Activated naive CD4-positive, alpha-beta T cell (primary cell): ENCODE results near the gene DHX32.
"Not testable (repeated sequence)": the region's sequence is repeated elsewhere in the genome, so short reads cannot be mapped to it uniquely, and the experiment has no call there.

Experiments
- DNase-seq, 4 experiments: peaks; one replicate each; lab custom pipeline; 2025; lab: John Stamatoyannopoulos, UW

The DHX32 gene

GRCh38 chr10:125895130-125896087, 14.3 kb upstream of the DHX32 start:
- DNase-seq: peak in 3 of 4 experiments; percentile 12 to 24 (median 14)

- DNase-seq: not testable (repeated sequence)
Measured at GRCh38 chr10:125894176-125894575, 13.1 kb upstream of the DHX32 start.

DNA sequence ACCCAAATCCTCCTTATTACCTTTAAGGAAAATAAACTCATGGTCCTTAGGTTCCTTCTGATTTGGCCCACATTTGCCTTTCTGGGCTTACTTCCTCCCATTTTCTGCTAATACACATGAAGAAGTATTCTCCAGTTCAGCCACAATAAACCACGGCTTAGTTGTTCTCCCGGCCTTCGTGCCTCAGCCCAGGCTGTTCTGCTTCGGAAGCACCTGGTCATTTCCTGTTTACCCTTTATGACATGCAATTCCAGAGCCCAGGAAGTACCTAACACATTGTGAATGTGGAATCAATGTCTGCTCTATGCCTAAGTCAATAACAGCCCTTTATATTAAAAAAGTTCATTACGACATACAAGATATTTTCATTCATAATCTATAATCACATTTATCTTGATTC, 11.3 kb upstream of the DHX32 start:
- DNase-seq: not testable (repeated sequence)

DNA sequence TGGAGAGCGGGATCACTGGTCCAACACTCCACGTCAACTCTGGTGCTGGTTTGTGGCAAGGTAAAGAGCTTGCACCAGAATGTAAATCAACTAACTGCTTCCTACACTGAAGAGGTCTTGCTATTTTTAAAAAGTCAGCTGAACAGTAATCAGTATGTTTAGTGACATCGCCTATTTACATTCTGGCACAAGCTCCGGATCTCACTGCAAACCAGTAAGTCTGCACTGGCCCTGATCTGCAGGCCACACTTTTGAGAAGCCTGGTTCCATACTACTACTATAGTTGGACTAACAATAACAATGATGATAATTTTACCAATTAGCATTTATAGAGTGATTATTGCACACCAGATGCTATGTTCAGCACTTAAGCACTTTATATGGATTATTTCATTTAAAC, 8.3 kb upstream of the DHX32 start:
- DNase-seq: not testable (repeated sequence)

GRCh38 chr10:125886914-125887512, 5.9 kb upstream of the DHX32 start:
- DNase-seq: no peak

DNA sequence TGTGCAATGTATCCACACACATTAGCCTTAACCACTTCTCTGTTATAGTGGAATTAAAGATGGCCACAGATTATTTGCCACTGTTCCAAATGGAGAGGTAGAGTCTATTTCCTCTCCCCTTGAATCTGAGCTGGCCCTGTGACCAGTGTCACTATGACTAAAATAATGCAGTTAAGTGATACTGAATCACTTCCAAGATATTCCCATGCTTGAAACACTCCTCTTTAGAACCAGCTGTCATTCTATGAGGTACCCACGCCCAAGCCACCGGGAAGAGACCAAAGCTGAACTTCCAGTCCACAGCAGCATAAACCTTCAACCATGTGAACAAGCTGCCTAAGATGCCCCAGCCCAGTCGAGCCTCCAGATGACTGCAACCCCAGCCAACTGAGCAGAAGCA, 2.1 kb upstream of the DHX32 start:
- DNase-seq: no peak

DNA sequence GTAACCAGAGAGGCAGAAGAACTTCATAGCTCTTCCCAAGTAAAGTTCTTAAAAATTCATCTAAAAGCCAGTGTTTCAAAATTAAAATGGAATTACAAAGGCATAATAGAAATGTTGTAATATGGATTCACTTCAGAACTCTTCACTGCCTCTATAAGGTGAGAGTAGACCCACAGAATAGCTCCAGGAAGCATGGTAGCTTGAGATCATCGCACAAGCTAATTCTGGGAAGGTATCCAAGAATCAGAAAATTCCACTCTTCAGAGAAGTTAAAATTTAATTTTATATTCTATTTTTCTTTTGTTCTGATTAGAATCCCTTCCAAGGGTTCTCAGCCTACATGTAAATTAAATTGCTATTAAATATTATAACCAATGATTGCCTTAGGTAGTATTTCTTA, 1.5 kb upstream of the DHX32 start:
- DNase-seq: no peak

GRCh38 chr10:125880719-125881118, 373 bp downstream of the DHX32 start:
- DNase-seq: no peak

- DNase-seq: no peak
Measured at GRCh38 chr10:125878957-125879835, 1.9 kb downstream of the DHX32 start.

GRCh38 chr10:125871338-125871737, 9.8 kb downstream of the DHX32 start:
- DNase-seq: no peak

DNA sequence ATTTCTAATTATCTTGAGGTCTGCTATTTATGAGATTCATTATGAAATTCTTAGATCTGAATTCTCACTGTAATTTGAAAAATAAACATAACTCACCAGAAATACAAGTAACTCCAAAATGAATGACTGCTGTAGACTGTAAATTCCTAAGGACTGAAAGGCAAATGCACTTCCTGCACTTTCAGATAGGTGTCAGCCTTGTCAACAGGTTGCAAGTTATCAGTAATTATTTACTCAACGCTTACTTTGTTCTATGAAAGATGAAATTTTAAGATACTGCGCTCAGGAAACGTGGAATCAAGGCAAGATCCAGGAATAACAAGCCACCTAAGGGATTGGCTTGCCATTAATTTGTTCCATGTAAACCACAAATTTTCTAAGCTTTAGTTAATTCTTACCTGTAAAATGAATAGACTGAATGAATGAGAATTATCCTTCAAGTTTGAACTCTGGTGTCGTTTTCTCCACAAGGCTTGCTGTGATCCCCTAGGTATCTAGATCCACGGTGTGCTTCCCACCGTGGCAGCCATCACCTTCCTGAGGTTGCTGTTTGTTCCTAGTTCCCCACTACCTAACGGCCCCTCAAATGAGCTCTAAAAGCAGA, 12.6 kb downstream of the DHX32 start:
- no peak for DNase-seq

GRCh38 chr10:125866421-125867029, 14.6 kb downstream of the DHX32 start:
- no peak for DNase-seq

DNA sequence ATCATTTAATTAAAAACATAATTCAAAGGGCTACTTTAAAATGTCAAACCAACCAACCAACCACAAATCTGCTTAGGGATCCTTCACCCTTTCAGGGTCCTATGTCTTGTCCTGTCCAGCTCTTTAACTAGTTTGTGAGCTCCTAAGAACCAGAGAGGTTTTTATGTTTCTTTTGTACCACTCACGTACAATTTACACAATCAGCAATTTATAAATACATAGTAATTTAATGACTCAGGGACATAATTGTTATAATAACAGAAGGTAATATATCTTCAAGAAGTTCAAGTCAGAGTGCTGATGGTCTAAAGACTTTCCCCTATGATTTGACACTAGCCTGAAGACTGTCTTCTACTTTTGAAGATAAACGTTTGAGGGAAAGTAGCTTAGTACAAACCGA, 16.0 kb downstream of the DHX32 start:
- no peak for DNase-seq

GRCh38 chr10:125859128-125859817, 21.8 kb downstream of the DHX32 start:
- no peak for DNase-seq

DNA sequence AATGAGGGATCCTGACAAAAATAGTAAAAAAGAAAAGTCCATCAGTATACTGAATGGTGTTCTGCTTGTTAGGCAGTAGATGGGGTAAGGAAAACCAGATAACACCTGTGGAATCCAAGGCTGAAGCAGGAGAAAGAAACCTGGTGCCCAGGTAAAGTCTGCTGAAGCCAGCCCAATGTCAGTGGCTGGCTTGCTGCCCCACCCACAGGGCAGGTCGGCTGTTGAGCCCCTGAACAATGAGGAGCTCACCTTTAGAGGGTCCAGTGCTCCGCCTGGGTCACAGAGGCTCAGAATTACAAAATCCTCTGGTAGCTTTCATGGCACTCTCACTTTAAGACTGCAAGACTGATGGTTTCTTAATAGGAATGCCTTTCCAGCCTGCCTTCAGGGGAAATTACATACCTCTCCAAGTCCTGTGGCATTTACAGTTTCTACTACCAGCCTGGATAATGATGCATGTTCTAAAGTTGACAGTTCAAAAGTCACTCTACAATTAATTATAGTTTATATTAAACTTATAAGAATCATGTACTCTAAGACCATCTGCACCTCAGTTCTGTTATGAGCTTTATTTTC, 23.8 kb downstream of the DHX32 start:
- DNase-seq: no peak

DNA sequence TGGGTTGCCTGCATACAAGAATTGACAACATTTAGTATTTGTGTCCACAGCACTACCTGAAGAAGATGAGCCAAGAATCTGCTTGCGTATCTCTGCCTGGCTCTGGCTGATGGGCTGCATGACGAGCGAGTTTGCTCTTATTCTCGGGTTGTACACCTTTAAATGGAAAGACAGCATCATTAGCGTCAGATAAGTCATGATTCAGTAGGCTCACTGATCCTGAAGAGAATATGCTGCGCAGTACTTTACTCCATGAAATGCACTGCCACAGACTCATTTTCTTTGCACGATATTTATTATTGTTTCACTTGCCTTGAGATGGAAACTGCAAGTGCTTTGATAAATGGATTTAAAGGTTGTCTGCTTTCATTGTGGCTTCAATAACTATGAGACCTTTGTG, 28.6 kb downstream of the DHX32 start:
- DNase-seq: no peak

DNA sequence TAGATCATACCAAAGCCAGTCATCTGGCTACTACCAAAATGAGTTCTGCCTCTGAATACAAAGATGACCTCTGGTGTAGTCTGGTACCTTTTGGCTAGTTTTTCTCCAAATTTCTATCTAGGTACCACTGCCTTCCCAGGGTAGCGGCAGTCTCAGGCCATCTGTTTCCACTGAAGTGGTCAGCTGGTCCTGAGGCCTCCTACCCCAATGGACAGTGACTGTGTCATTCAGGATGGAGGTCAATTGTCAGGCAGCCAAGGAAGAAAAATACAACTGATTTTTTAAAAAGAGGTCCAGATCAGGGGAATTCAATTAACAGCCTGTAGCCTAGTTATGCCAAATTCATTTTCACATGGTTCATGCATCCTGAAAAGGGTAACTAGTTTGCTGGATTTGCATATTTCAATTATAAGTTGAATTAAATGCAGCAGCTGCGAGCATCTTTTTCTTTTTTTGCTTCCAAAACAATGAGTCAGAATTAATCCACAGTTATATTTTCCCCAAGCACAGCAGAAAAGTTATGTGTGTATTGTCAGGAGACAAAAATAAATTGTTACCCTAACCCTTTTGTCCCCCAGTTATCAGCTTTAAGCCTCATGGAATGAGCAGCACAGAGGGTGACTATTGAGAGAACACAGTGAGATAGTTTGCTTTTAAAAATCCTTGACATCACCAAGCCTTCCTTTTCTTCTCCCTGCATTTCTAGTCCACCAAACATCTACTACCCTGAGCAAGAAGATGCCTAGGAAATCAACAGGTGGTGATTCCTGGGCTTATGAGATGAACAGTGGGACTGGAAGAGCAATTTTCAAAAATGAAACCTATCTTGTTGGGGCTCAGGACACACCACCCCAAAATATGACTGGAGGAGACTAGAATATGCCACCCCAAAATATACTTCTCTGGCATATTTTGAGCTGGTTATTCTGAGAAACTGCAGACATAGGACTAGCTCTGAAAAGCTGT, 30.0 kb downstream of the DHX32 start:
- DNase-seq: no peak

GRCh38 chr10:125849448-125849847, 31.6 kb downstream of the DHX32 start:
- no peak for DNase-seq

- no peak for DNase-seq
Measured at GRCh38 chr10:125848857-125849256, 32.2 kb downstream of the DHX32 start.
